HEK293 (cell line): ENCODE measurements around the gene BAHD1.
A peak's percentile ranks its signal among the peaks of the same experiment; 100 is the strongest.

ENCODE experiments used
- CTCF ChIA-PET: fragments of 350-600 bp; formaldehyde crosslinking; extraction: SDS; loops from one replicate; lab custom pipeline; 2021; ENCODE audit warnings: antibody characterized with exemption; lab: Yijun Ruan, JAX
- POLR2A ChIA-PET: fragments of 300-600 bp; formaldehyde crosslinking; extraction: SDS; loops from one replicate; lab custom pipeline; 2020; ENCODE audit warnings: antibody characterized with exemption, inconsistent platforms; lab: Yijun Ruan, JAX
- H3K27ac ChIP-seq: fragments of 200-500 bp; sonication (Bioruptor generic); 2 replicates; pipeline ENCODE4 v1.5.1; 2014; ENCODE audit warnings: low read depth, low read length, control low read depth, inconsistent platforms; ENCODE audit errors: extremely low read depth
- H3K36me3 ChIP-seq, 2 experiments: fragments of 200-500 bp in 1 of 2; sonication (Bioruptor generic) in 1 of 2; 1 replicate in 1 of 2; 2 replicates in 1 of 2; pipeline ENCODE4 v1.5.1; 2014 to 2017; ENCODE audit warnings: inconsistent platforms in 2 of 2, low read length in 2 of 2; ENCODE audit not compliant: control insufficient read depth in 2 of 2, insufficient read depth in 1 of 2
- H3K4me1 ChIP-seq: fragments of 200-500 bp; sonication (Bioruptor generic); 2 replicates; pipeline ENCODE4 v1.5.1; 2014; ENCODE audit warnings: mild to moderate bottlenecking, low read length, inconsistent platforms; ENCODE audit not compliant: control insufficient read depth, insufficient read depth
- H3K4me3 ChIP-seq: 2 replicates; pipeline ENCODE4 v1.5.1; 2011; ENCODE audit warnings: low read depth, mild to moderate bottlenecking, control low read depth, low read length, moderate library complexity
- H3K9me3 ChIP-seq: fragments of 200-500 bp; sonication (Bioruptor generic); 2 replicates; pipeline ENCODE4 v1.5.1; 2014; ENCODE audit warnings: low read depth, low read length, inconsistent platforms; ENCODE audit not compliant: control insufficient read depth, insufficient read depth
- ZBTB20 ChIP-seq: fragments of 450-650 bp; formaldehyde crosslinking; IDR thresholded peaks from 2 replicates; pipeline ENCODE4 v1.5.1; 2016; ENCODE audit warnings: missing biosample characterization, missing genetic modification characterization
- ZBTB21 ChIP-seq: fragments of 450-650 bp; formaldehyde crosslinking; IDR thresholded peaks from 2 replicates; pipeline ENCODE4 v1.5.1; 2017; ENCODE audit warnings: missing biosample characterization, missing genetic modification characterization
- ZNF114 ChIP-seq: fragments of 450-650 bp; formaldehyde crosslinking; IDR thresholded peaks from 2 replicates; pipeline ENCODE4 v1.5.0; 2017; ENCODE audit warnings: missing biosample characterization, missing genetic modification characterization
- ZNF132 ChIP-seq: fragments of 450-650 bp; formaldehyde crosslinking; IDR thresholded peaks from 2 replicates; pipeline ENCODE4 v1.5.1; 2017; ENCODE audit warnings: missing biosample characterization, missing genetic modification characterization, borderline replicate concordance
- ZNF184 ChIP-seq: fragments of 450-650 bp; IDR thresholded peaks from 2 replicates; pipeline ENCODE4 v1.5.1; 2018; ENCODE audit warnings: missing biosample characterization, mild to moderate bottlenecking, missing genetic modification characterization
- ZNF266 ChIP-seq: fragments of 450-650 bp; formaldehyde crosslinking; IDR thresholded peaks from 2 replicates; pipeline ENCODE4 v1.5.1; 2016; ENCODE audit warnings: missing biosample characterization, missing genetic modification characterization, low read depth
- ZNF48 ChIP-seq: fragments of 450-650 bp; formaldehyde crosslinking; IDR thresholded peaks from 2 replicates; pipeline ENCODE4 v1.5.1; 2016; ENCODE audit warnings: missing biosample characterization, missing genetic modification characterization
- ZNF510 ChIP-seq: fragments of 450-650 bp; formaldehyde crosslinking; IDR thresholded peaks from 2 replicates; pipeline ENCODE4 v1.5.1; 2018; ENCODE audit warnings: mild to moderate bottlenecking, missing genetic modification characterization, missing biosample characterization; ENCODE audit not compliant: insufficient replicate concordance
- ZNF518A ChIP-seq: fragments of 450-650 bp; formaldehyde crosslinking; conservative IDR thresholded peaks from 2 replicates; pipeline ENCODE4 v1.5.1; 2016; ENCODE audit warnings: low read depth, missing biosample characterization, missing genetic modification characterization
- ZNF529 ChIP-seq: fragments of 450-650 bp; formaldehyde crosslinking; IDR thresholded peaks from 2 replicates; pipeline ENCODE4 v1.5.1; 2017; ENCODE audit warnings: missing genetic modification characterization, missing biosample characterization; ENCODE audit not compliant: insufficient replicate concordance
- ZNF596 ChIP-seq: fragments of 450-650 bp; IDR thresholded peaks from 2 replicates; pipeline ENCODE4 v1.5.0; 2018; ENCODE audit warnings: missing biosample characterization, mild to moderate bottlenecking, missing genetic modification characterization, moderate library complexity
- ZNF629 ChIP-seq: fragments of 450-650 bp; formaldehyde crosslinking; IDR thresholded peaks from 2 replicates; pipeline ENCODE4 v1.5.1; 2017; ENCODE audit warnings: missing biosample characterization, missing genetic modification characterization
- ZNF843 ChIP-seq: fragments of 450-650 bp; formaldehyde crosslinking; IDR thresholded peaks from 2 replicates; pipeline ENCODE4 v1.5.1; 2016; ENCODE audit warnings: missing biosample characterization, missing genetic modification characterization
- TF ChIP-seq, protein P1 (sequence below): fragments of 450-650 bp; formaldehyde crosslinking; IDR thresholded peaks from 2 replicates; pipeline ENCODE4 v1.5.1; 2017; ENCODE audit warnings: missing biosample characterization, missing genetic modification characterization
- TF ChIP-seq, protein P2 (sequence below): fragments of 450-650 bp; formaldehyde crosslinking; IDR thresholded peaks from 2 replicates; pipeline ENCODE4 v1.5.1; 2016; ENCODE audit warnings: missing biosample characterization, missing genetic modification characterization
- TF ChIP-seq, protein P3 (sequence below): fragments of 450-650 bp; formaldehyde crosslinking; IDR thresholded peaks from 2 replicates; pipeline ENCODE4 v1.5.1; 2016; ENCODE audit warnings: missing biosample characterization, missing genetic modification characterization

The BAHD1 gene

GRCh38 chr15:40409366-40409765 is 31.4 kb upstream of the BAHD1 start:
- no peak overlapping the region for H3K27ac ChIP-seq
- H3K9me3 ChIP-seq: no peaks in the 10 kb centered on the region
- no peak overlapping the region for H3K4me3 ChIP-seq
- TF ChIP-seq ZNF184 (tag by site-specific recombination): no peak
- no peak for TF ChIP-seq ZNF48 (tag by site-specific recombination)
- TF ChIP-seq, protein P1, sequence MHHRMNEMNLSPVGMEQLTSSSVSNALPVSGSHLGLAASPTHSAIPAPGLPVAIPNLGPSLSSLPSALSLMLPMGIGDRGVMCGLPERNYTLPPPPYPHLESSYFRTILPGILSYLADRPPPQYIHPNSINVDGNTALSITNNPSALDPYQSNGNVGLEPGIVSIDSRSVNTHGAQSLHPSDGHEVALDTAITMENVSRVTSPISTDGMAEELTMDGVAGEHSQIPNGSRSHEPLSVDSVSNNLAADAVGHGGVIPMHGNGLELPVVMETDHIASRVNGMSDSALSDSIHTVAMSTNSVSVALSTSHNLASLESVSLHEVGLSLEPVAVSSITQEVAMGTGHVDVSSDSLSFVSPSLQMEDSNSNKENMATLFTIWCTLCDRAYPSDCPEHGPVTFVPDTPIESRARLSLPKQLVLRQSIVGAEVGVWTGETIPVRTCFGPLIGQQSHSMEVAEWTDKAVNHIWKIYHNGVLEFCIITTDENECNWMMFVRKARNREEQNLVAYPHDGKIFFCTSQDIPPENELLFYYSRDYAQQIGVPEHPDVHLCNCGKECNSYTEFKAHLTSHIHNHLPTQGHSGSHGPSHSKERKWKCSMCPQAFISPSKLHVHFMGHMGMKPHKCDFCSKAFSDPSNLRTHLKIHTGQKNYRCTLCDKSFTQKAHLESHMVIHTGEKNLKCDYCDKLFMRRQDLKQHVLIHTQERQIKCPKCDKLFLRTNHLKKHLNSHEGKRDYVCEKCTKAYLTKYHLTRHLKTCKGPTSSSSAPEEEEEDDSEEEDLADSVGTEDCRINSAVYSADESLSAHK (tag by site-specific recombination): peak; percentile 57; the same call in 1 of the 2 replicates
- peaks cover 16 to 71% of the 10 kb centered on the region in 2 experiments for H3K36me3 ChIP-seq
- H3K4me1 ChIP-seq: no peaks in the 10 kb centered on the region
- POLR2A ChIA-PET: no interaction called here
- CTCF ChIA-PET: no interaction called here

- H3K9me3 ChIP-seq: no peaks in the 10 kb centered on the region
- no peaks in the 10 kb centered on the region for H3K4me1 ChIP-seq
- no peak overlapping the region for H3K4me3 ChIP-seq
- ChIA-PET POLR2A (interaction anchor here (1.6 kb wide), 1 partner anchor 11 kb away, joined by 3 read pairs; no protein-coding TSS in a partner anchor), CTCF (interaction anchor here (0.5 to 0.9 kb wide), 2 partner anchors 11 to 179 kb away, joined by 4 read pairs; no protein-coding TSS in a partner anchor)
- TF ChIP-seq ZNF596 (no peak), ZNF518A (tag by site-specific recombination) (no peak), ZNF629 (no peak), ZNF510 (tag by site-specific recombination) (no peak), ZNF132 (tag by site-specific recombination) (no peak), ZBTB21 (tag by site-specific recombination) (no peak), ZBTB20 (tag by site-specific recombination) (no peak), ZNF529 (no peak), ZNF114 (tag by site-specific recombination) (no peak), ZNF266 (tag by site-specific recombination) (no peak), ZNF843 (tag by site-specific recombination) (no peak)
- TF ChIP-seq, protein P2, sequence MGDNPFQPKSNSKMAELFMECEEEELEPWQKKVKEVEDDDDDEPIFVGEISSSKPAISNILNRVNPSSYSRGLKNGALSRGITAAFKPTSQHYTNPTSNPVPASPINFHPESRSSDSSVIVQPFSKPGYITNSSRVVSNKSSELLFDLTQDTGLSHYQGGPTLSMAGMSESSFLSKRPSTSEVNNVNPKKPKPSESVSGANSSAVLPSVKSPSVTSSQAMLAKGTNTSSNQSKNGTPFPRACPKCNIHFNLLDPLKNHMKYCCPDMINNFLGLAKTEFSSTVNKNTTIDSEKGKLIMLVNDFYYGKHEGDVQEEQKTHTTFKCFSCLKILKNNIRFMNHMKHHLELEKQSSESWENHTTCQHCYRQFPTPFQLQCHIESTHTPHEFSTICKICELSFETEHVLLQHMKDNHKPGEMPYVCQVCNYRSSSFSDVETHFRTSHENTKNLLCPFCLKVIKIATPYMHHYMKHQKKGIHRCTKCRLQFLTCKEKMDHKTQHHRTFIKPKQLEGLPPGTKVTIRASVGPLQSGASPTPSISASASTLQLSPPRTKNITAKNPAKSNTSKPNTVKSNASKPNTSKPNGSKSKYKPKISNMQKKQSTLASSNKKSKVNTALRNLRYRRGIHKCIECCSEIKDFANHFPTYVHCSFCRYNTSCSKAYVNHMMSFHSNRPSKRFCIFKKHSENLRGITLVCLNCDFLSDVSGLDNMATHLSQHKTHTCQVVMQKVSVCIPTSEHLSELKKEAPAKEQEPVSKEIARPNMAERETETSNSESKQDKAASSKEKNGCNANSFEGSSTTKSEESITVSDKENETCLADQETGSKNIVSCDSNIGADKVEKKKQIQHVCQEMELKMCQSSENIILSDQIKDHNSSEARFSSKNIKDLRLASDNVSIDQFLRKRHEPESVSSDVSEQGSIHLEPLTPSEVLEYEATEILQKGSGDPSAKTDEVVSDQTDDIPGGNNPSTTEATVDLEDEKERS (tag by site-specific recombination): no peak
- TF ChIP-seq, protein P3, sequence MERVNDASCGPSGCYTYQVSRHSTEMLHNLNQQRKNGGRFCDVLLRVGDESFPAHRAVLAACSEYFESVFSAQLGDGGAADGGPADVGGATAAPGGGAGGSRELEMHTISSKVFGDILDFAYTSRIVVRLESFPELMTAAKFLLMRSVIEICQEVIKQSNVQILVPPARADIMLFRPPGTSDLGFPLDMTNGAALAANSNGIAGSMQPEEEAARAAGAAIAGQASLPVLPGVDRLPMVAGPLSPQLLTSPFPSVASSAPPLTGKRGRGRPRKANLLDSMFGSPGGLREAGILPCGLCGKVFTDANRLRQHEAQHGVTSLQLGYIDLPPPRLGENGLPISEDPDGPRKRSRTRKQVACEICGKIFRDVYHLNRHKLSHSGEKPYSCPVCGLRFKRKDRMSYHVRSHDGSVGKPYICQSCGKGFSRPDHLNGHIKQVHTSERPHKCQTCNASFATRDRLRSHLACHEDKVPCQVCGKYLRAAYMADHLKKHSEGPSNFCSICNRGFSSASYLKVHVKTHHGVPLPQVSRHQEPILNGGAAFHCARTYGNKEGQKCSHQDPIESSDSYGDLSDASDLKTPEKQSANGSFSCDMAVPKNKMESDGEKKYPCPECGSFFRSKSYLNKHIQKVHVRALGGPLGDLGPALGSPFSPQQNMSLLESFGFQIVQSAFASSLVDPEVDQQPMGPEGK: no peak
- H3K36me3 ChIP-seq: peaks cover 16 to 82% of the 10 kb centered on the region in 2 experiments
- H3K27ac ChIP-seq: no peak overlapping the region
Measured at GRCh38 chr15:40410476-40410875, 30.3 kb upstream of the BAHD1 start.
